GM12874 (cell line): Measurements from ENCODE around the gene ALPK3.

ENCODE experiments used
- CTCF ChIP-seq: IDR thresholded peaks from 2 replicates; pipeline ENCODE4 v1.5.1; 2011; ENCODE audit warnings: low read depth, mild to moderate bottlenecking, control low read depth, low read length, moderate library complexity; ENCODE audit not compliant: insufficient read depth

ALPK3 gene

GRCh38 chr15:84915606-84915958, 98.4 kb downstream of the ALPK3 start:
- no peak for TF ChIP-seq CTCF

GRCh38 chr15:84917452-84917851, 100.3 kb downstream of the ALPK3 start:
- TF ChIP-seq CTCF: no peak

- no peak for TF ChIP-seq CTCF
Observed at GRCh38 chr15:84919106-84919667, 102.0 kb downstream of the ALPK3 start.

GRCh38 chr15:84921121-84921520, 104.0 kb downstream of the ALPK3 start:
- TF ChIP-seq CTCF: no peak

- TF ChIP-seq CTCF: no peak
Observed at GRCh38 chr15:84922530-84922929, 105.4 kb downstream of the ALPK3 start.
